Peyer's patch (tissue), 4 donors: ENCODE results near the gene ABCA6.

Source experiments
- CTCF ChIP-seq, 6 experiments: fragments of 450-650 bp in 4 of 6; fragments of 200-600 bp in 2 of 6; sonication (generic) in 1 of 6; IDR thresholded peaks; one replicate each; pipeline ENCODE4 v1.5.1; 2017 to 2019; ENCODE audit warnings: antibody characterized with exemption in 6 of 6, mild to moderate bottlenecking in 3 of 6, moderate library complexity in 1 of 6
- POLR2A ChIP-seq, 2 donors: fragments of 450-650 bp; IDR thresholded peaks; one replicate each; pipeline ENCODE4 v1.5.1; 2017; ENCODE audit warnings: antibody characterized with exemption in 2 of 2, mild to moderate bottlenecking in 2 of 2, moderate library complexity in 2 of 2

GRCh38 chr17:69166957-69167356 is 25.3 kb upstream of the ABCA6 start:
- TF ChIP-seq CTCF (IDR thresholded peaks at IDR 0.05) (no peak), POLR2A (IDR thresholded peaks at IDR 0.05) (no peak)
